HUES6 (cell line): ENCODE data around the gene CELA2A.

Experiments
- H3K27ac ChIP-seq: 2 replicates; pipeline ENCODE4 v1.7.0; 2013; ENCODE audit warnings: low read depth, mild to moderate bottlenecking, low read length, inconsistent platforms
- H3K27me3 ChIP-seq: 2 replicates; pipeline ENCODE4 v1.6.1; 2013; ENCODE audit warnings: low read length; ENCODE audit not compliant: control insufficient read depth, insufficient read depth
- H3K36me3 ChIP-seq: 2 replicates; pipeline ENCODE4 v1.6.1; 2013; ENCODE audit warnings: low read length; ENCODE audit not compliant: control insufficient read depth, insufficient read depth
- H3K4me1 ChIP-seq: 2 replicates; pipeline ENCODE4 v1.6.1; 2013; ENCODE audit warnings: low read length; ENCODE audit not compliant: control insufficient read depth, insufficient read depth
- H3K4me3 ChIP-seq: 2 replicates; pipeline ENCODE4 v1.5.1; 2013; ENCODE audit warnings: low read depth, low read length
- H3K9ac ChIP-seq: one replicate; pipeline ENCODE4 v1.6.1; 2013; ENCODE audit warnings: mild to moderate bottlenecking, low read length
- H3K9me3 ChIP-seq: 2 replicates; pipeline ENCODE4 v1.6.1; 2013; ENCODE audit warnings: low read depth, low read length; ENCODE audit not compliant: control insufficient read depth, insufficient read depth

CELA2A gene

GRCh38 chr1:15456313-15456954 lies at the start of gene CELA2A:
Gene CELA2A (plus strand): TSS chr1:15456732. CDS start chr1:15456754, 22 bp downstream.
- Histone ChIP-seq H3K27me3 (no peaks in the 10 kb centered on the region), H3K36me3 (no peaks in the 10 kb centered on the region), H3K4me1 (no peaks in the 10 kb centered on the region), H3K27ac (no peak within 1 kb of the TSS), H3K9me3 (no peaks in the 10 kb centered on the region; the same call in 1 of the 2 replicates), H3K4me3 (no peak within 1 kb of the TSS), H3K9ac (no peak within 1 kb of the TSS)

DNA sequence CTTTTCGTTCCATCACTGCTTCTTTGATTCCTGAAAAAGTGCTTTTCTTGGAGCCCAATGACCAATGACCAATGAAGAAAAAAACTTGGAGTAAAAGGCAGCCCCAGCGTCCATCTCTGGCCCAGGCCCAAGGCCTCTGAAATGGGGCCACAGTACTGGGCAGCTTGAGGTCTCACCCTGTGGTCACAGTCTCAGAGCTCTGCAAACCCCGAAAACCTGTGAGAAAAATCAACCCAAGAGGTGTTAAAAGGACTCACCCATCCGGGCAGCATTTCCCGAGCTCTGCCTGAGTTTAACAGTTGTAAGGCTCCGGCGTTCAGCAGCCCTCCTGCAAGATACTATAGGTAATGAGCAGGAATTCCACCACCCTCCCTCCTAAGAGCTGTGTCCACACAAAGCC lies 49.0 kb upstream of the CELA2A start:
- Histone ChIP-seq H3K27ac (no peak overlapping the region), H3K9ac (no peak overlapping the region), H3K4me1 (peaks cover 21% of the 10 kb centered on the region; the same call in 1 of the 2 replicates), H3K36me3 (no peaks in the 10 kb centered on the region), H3K27me3 (peaks cover 38% of the 10 kb centered on the region), H3K4me3 (no peak overlapping the region), H3K9me3 (no peaks in the 10 kb centered on the region)

DNA sequence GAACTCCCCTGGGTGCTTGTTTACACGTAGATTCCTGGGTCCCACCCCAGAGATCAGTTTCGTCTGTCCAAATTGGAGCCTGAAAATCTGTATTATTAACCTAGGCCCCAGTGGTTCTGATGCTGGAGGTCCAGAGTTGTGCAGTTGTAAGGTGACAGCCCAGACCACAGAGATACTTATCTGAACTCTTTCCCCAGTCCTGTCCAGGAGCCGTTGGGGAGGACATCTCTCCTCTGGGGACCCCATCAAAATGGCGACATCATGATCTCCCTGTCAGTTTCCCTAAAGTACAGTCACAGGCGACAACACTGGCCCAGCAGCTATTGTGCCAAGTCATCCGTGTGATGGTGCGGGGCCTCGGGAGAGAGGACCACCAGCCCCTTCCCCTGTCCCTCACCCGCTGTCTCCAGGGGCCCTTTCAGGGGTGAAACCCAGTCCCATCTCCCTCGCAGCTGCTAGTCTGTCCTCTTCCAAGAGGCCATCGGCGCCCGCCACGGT lies 47.6 kb upstream of the CELA2A start:
- Histone ChIP-seq H3K27me3 (peaks cover 38% of the 10 kb centered on the region), H3K4me1 (peaks cover 27% of the 10 kb centered on the region; the same call in 1 of the 2 replicates), H3K9me3 (no peaks in the 10 kb centered on the region), H3K9ac (peak overlapping the region; percentile 51), H3K27ac (no peak overlapping the region), H3K36me3 (no peaks in the 10 kb centered on the region), H3K4me3 (peak overlapping the region; percentile 70)

DNA sequence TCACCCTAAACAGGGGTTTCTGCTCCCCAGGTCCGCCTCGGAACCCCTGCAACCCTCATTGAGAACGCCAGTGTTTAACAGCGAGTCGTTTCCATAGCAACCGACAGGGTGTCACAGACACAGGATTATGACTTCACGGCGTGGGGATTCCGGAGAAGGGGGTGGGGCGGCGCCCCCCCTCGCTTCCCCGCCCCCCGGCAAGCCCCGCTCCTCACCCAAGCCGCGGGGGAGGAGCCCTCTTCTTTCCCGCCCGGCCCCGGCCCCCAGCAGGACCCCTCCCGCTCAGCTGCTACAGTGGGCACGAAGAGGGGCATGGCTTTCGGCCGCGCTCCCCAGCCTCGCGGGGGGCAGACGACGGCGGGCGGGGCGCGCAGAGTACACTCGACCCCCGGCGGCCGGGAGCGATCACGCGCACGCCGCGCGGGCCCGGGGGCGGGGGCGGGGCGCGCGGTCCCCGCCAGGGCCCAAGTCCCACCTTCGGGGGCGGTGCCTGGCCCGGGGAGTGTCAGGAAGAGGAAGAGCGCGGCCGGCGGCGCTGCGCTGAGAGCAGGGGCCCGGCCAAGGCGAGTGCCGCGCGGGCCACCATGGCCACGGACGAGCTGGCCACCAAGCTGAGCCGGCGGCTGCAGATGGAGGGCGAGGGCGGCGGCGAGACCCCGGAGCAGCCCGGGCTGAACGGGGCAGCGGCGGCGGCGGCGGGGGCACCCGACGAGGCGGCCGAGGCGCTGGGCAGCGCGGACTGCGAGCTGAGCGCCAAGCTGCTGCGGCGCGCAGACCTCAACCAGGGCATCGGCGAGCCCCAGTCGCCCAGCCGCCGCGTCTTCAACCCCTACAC lies 46.9 kb upstream of the CELA2A start, which contains the start of gene EFHD2:
TSS of gene EFHD2 (plus strand) at position 501 of the 835 bp plus-strand sequence. CDS start at position 585, 84 bp downstream.
- peak within 1 kb of the TSS; percentile 57 for H3K9ac ChIP-seq
- H3K4me3 ChIP-seq: peak within 1 kb of the TSS; percentile 70

GRCh38 chr1:15410223-15410883 lies 46.2 kb upstream of the CELA2A start:
- no peaks in the 10 kb centered on the region for H3K9me3 ChIP-seq
- H3K4me1 ChIP-seq: peaks cover 29% of the 10 kb centered on the region; the same call in 1 of the 2 replicates
- H3K36me3 ChIP-seq: no peaks in the 10 kb centered on the region
- H3K27me3 ChIP-seq: peaks cover 38% of the 10 kb centered on the region
- no peak overlapping the region for H3K27ac ChIP-seq
- peak overlapping the region; percentile 70 for H3K4me3 ChIP-seq
- H3K9ac ChIP-seq: peak overlapping the region; percentile 57

More for the DNA sequence above, 46.9 kb upstream of the CELA2A start, which contains the start of gene EFHD2:
- Histone ChIP-seq H3K36me3 (no peaks in the 10 kb centered on the region), H3K27me3 (peaks cover 38% of the 10 kb centered on the region), H3K9me3 (no peaks in the 10 kb centered on the region), H3K27ac (no peak within 1 kb of the TSS), H3K4me1 (peaks cover 29% of the 10 kb centered on the region; the same call in 1 of the 2 replicates)

DNA sequence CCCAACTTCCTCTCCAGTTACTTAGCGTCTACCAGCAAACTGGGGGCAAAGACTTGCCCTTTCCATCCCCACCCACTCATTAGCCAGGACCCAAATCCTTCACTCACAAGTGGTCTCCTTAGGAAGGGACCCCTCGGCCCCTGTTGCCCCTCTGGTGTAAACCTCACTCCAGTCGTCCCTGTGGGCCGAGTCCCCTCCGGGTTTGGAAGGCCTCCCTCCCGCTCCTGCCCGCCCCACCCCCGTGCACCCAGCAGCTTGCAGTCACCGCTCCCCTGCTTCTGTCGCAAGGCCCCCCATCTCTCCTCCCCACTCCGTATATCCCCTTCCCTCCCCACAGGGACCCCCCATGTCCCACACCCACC lies 45.7 kb upstream of the CELA2A start:
- Histone ChIP-seq H3K9me3 (no peaks in the 10 kb centered on the region), H3K27me3 (peaks cover 35% of the 10 kb centered on the region), H3K4me1 (peaks cover 31% of the 10 kb centered on the region; the same call in 1 of the 2 replicates), H3K9ac (peak overlapping the region; percentile 57), H3K4me3 (peak overlapping the region; percentile 70), H3K36me3 (no peaks in the 10 kb centered on the region), H3K27ac (no peak overlapping the region)

DNA sequence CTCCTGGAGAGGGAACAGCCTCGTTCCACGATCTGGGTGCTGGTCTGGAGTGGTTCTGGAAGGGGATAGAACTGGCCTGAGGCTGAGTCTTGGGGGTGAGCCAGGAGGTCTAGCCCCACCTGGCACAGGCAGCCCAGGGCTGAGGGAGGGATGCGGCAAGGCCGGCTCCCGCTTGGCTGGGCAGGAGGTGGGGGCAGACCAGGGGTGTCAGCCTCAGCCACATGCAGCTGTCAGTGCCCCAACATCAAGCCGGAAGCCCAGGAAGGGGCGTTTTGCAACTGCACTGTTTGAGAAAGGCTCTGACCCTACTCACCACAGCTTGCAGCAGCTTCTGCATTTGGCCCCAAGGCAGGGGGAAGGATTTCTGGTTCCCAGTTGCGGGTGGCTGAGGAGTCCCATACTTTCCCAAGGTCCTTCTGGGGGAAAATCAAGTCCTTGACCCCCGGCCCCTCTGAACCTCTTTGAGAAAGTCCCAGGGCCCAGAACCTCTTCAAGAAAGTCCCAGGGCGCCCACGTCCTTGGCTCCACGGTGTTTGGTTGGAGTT lies 44.9 kb upstream of the CELA2A start:
- Histone ChIP-seq H3K4me1 (peaks cover 37% of the 10 kb centered on the region; the same call in 1 of the 2 replicates), H3K36me3 (no peaks in the 10 kb centered on the region), H3K4me3 (peak overlapping the region; percentile 70), H3K9ac (no peak overlapping the region), H3K9me3 (no peaks in the 10 kb centered on the region), H3K27ac (no peak overlapping the region), H3K27me3 (peaks cover 35% of the 10 kb centered on the region)

DNA sequence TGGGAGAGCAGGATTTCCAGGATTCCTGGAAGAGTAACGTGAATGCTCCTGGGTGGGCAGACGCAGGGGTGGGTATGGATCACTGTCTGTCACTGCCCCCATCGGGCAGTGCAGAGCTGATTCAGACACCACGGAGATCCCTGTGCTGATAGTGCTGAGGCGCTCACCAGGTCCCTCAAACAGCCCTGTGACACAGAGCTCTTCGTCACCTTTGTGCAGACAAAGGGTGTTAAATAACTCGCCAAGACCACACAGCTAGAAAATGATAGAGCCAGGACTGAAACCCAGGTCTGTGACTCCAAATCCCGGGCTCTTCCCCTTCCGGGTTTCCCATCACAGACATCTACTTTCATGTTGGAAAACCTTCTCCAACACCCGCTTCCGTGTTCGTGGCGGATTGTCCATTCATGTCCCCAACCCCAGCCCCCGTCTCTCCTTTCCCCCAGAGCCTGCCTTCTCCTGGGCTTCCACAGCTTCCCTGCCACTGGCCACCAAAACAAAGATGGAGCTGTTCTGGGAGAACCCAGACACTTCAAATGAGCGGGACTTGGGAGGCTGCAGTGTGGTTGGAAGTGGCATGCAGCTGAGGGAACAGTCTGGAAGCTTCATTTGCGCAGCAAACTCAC lies 44.2 kb upstream of the CELA2A start:
- no peaks in the 10 kb centered on the region for H3K9me3 ChIP-seq
- no peak overlapping the region for H3K9ac ChIP-seq
- H3K4me3 ChIP-seq: peak overlapping the region; percentile 8; the same call in 1 of the 2 replicates
- H3K36me3 ChIP-seq: no peaks in the 10 kb centered on the region
- H3K4me1 ChIP-seq: peaks cover 41% of the 10 kb centered on the region; the same call in 1 of the 2 replicates
- H3K27ac ChIP-seq: no peak overlapping the region
- H3K27me3 ChIP-seq: peaks cover 35% of the 10 kb centered on the region

DNA sequence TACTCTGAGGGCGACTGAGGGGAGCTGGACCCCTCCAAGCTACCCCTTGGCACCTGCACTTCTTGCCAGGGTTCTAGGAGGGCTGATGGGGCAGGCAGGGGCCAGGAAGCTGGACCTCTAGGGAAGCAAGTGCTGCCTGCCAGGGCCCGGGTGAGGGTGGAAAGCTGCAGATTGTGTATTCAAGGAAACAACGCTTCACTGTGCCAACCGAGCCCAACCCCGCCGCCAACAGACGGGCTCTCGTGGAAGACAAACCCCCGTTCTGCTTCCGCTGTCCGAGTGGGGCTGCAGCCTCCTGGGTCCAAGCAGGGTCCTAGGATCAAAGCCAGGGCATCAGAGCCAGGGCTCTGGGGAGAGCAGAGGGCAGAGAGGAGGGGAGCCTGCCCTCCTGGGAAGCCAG lies 43.7 kb upstream of the CELA2A start:
- Histone ChIP-seq H3K4me3 (no peak overlapping the region), H3K9me3 (no peaks in the 10 kb centered on the region), H3K27me3 (peaks cover 32% of the 10 kb centered on the region), H3K4me1 (peaks cover 46% of the 10 kb centered on the region; the same call in 1 of the 2 replicates), H3K36me3 (no peaks in the 10 kb centered on the region), H3K27ac (no peak overlapping the region), H3K9ac (no peak overlapping the region)
